Erythroblast (primary cell): Measurements from ENCODE around the gene TUBB3.
"Not testable (repeated sequence)": the region's sequence is repeated elsewhere in the genome, so short reads cannot be mapped to it uniquely, and the experiment has no call there.

Source experiments
- DNase-seq, 2 experiments: peaks; one replicate each; lab custom pipeline; 2025; lab: John Stamatoyannopoulos, UW
- GATA1 ChIP-seq: IDR thresholded peaks from 2 replicates; pipeline ENCODE4 v1.6.1; 2011; ENCODE audit warnings: low read depth, mild to moderate bottlenecking, control low read depth, low read length, moderate library complexity
- POLR2A ChIP-seq: IDR thresholded peaks from 2 replicates; pipeline ENCODE4 v1.6.1; 2011; ENCODE audit warnings: mild to moderate bottlenecking, low read length

TUBB3 gene

GRCh38 chr16:89954462-89954861 lies 31.3 kb downstream of the TUBB3 start:
- no peak for DNase-seq
- TF ChIP-seq GATA1 (no peak), POLR2A (no peak)

GRCh38 chr16:89955001-89955685 lies 32.0 kb downstream of the TUBB3 start:
- no peak for DNase-seq
- TF ChIP-seq GATA1 (no peak), POLR2A (no peak)

- no peak for DNase-seq
- TF ChIP-seq GATA1 = no peak
- TF ChIP-seq POLR2A = no peak
Measured at GRCh38 chr16:89956505-89957215, 33.5 kb downstream of the TUBB3 start.

GRCh38 chr16:89957216-89957785 lies 34.2 kb downstream of the TUBB3 start:
- no peak for DNase-seq
- TF ChIP-seq POLR2A (no peak), GATA1 (no peak)

GRCh38 chr16:89958068-89958467 lies 34.9 kb downstream of the TUBB3 start:
- TF ChIP-seq POLR2A (no peak), GATA1 (no peak)
- DNase-seq = peak; percentile 37 to 39

- TF ChIP-seq GATA1 (no peak), POLR2A (no peak)
- DNase-seq = no peak
Measured at GRCh38 chr16:89958596-89958995, 35.5 kb downstream of the TUBB3 start.

GRCh38 chr16:89960966-89961365 lies 37.8 kb downstream of the TUBB3 start:
- DNase-seq = no peak
- no peak for TF ChIP-seq GATA1

- no peak for DNase-seq
- TF ChIP-seq GATA1 = no peak
- TF ChIP-seq POLR2A = no peak
Measured at GRCh38 chr16:89961920-89962319, 38.8 kb downstream of the TUBB3 start.

GRCh38 chr16:89962754-89963498 lies 39.8 kb downstream of the TUBB3 start:
- no peak for TF ChIP-seq GATA1
- no peak for TF ChIP-seq POLR2A
- DNase-seq = no peak

- TF ChIP-seq POLR2A (no peak), GATA1 (no peak)
- no peak for DNase-seq
Measured at GRCh38 chr16:89964201-89964600, 41.1 kb downstream of the TUBB3 start.

GRCh38 chr16:89965447-89966225 lies 42.5 kb downstream of the TUBB3 start:
- no peak for DNase-seq
- no peak for TF ChIP-seq POLR2A
- TF ChIP-seq GATA1 = no peak

- no peak for DNase-seq
- TF ChIP-seq GATA1 (no peak), POLR2A (no peak)
Measured at GRCh38 chr16:89966756-89967155, 43.6 kb downstream of the TUBB3 start.

- DNase-seq = not testable (repeated sequence)
Measured at GRCh38 chr16:89967436-89967835, 44.3 kb downstream of the TUBB3 start.

- not testable (repeated sequence) for DNase-seq
Measured at GRCh38 chr16:89968074-89968473, 44.9 kb downstream of the TUBB3 start.
